Activated T-helper 1 cell treated with anti-CD3 and anti-CD28 coated beads, Interleukin-12 subunit alpha, Interleukin-12 subunit beta, Interleukin-2, Interleukin-4 antibody, amounts not matched to agents 30 ng/mL and 10 ng/mL and 1 ng/mL, durations not matched to agents 14 hours and 24 hours and 36 hours (primary cell): ENCODE measurements around the gene IGSF21. TPM values are rescaled to one million over a fixed set of nuclear protein-coding genes. Genes with fewer than 3 reads are reported as not detected.
A peak's percentile ranks its signal among the peaks of the same experiment; 100 is the strongest.

Source experiments
- DNase-seq: peaks from one replicate; pipeline ENCODE4 v3.0.0; 2021; ENCODE audit warnings: low spot score
- H3K27ac Mint-ChIP-seq: one replicate; pipeline ENCODE4 v1.8.0; 2021; ENCODE audit warnings: mild to moderate bottlenecking, mixed read lengths
- H3K27me3 Mint-ChIP-seq: one replicate; pipeline ENCODE4 v1.8.0; 2022; ENCODE audit warnings: mild to moderate bottlenecking, moderate library complexity, mixed read lengths; ENCODE audit not compliant: insufficient read depth
- H3K36me3 Mint-ChIP-seq: one replicate; pipeline ENCODE4 v1.8.0; 2021; ENCODE audit warnings: low read depth, mixed read lengths
- H3K4me1 Mint-ChIP-seq: one replicate; pipeline ENCODE4 v1.8.0; 2021; ENCODE audit warnings: low read depth, mixed read lengths
- H3K4me3 Mint-ChIP-seq: one replicate; pipeline ENCODE4 v1.8.0; 2021; ENCODE audit warnings: mild to moderate bottlenecking, moderate library complexity, mixed read lengths
- H3K9me3 Mint-ChIP-seq: one replicate; pipeline ENCODE4 v1.8.0; 2021; ENCODE audit warnings: mixed read lengths
- intact Hi-C: fragments of 100-400 bp; cut with micrococcal nuclease; formaldehyde crosslinking; loops from one replicate; pipeline ENCODE4 v1.15.1; 2024
- total RNA-seq: library from RNA; stranded (reverse); gene quantifications from 2 replicates; pipeline ENCODE4 v1.2.3, GENCODE V29; 2022

Gene IGSF21
- total RNA-seq, 1 donor from 2014 or later: not detected

DNA sequence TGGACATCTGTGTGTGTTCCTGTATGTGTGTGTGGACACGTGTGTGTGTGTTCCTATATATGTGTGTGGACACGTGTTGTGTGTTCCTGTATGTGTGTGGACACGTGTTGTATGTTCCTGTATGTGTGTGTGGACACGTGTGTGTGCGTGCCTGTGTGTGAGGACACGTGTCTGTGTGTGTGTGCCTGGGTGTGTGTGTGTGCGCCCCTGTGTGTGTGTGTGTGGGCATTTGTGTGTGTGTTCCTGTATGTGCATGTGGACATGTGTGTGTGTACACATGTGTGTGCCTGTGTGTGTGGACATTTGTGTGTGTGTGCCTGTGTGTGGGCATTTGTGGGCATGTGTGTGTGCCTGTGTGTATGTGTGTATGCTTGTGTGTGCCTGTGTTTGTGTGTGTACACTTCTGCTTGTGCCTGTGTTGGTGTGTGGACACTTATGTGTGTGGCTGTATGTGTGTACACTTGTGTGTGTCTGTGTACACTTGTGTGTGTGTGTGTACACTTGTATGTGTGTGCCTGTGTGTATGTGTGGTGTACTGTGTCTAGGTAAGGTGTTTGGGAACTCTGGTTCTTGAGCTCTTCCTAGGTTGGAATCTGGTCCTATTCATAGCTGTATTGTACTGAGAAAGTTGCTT, 3.7 kb upstream of the IGSF21 start:
- H3K27me3 Mint-ChIP-seq: peaks cover 42% of the 10 kb centered on the region
- H3K9me3 Mint-ChIP-seq: no peaks in the 10 kb centered on the region
- no peak overlapping the region for H3K27ac Mint-ChIP-seq
- H3K4me3 Mint-ChIP-seq: no peak overlapping the region
- no peaks in the 10 kb centered on the region for H3K4me1 Mint-ChIP-seq
- no peaks in the 10 kb centered on the region for H3K36me3 Mint-ChIP-seq
- DNase-seq: no peak
- intact Hi-C loops: loop anchor here (10.0 kb wide), 1 partner anchor 541 kb away; no protein-coding TSS in a partner anchor

DNA sequence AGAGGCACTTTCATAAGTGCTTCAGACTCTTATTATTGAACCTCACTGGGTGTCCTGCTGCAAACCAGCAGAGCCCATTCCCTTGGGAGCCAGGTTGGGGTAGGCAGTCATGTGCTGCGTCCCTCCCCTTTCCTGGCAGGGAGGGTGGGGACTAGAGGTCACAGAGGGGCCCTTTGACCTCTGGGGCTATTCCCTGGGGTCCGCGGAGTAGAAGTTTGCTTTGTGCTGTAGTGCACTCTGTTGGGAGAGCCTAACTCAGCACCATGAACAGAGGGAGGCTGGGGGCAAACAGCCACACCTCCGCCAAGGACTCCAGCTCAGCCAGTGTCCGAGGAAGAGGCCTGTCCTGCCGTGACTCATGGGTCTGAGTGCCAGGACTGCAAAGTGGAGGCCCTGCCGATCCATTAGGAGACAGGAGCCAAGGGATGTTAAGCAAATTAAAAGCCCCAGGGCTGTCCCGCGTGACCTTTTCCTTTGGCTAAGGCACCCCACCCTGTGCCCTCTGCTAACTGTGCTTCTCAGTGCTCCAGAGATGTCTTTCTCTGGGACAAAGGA, 3.0 kb upstream of the IGSF21 start:
- Mint-ChIP-seq H3K4me1 (no peaks in the 10 kb centered on the region), H3K27me3 (peaks cover 46% of the 10 kb centered on the region), H3K27ac (no peak overlapping the region), H3K4me3 (no peak overlapping the region), H3K36me3 (no peaks in the 10 kb centered on the region), H3K9me3 (no peaks in the 10 kb centered on the region)
- intact Hi-C loops: loop anchor here (10.0 kb wide), 1 partner anchor 540 kb away; no protein-coding TSS in a partner anchor
- DNase-seq: no peak

- DNase-seq: no peak
- intact Hi-C loops: loop anchor here (10.0 kb wide), 1 partner anchor 540 kb away; no protein-coding TSS in a partner anchor
- H3K27ac Mint-ChIP-seq: no peak overlapping the region
- no peaks in the 10 kb centered on the region for H3K4me1 Mint-ChIP-seq
- H3K4me3 Mint-ChIP-seq: no peak overlapping the region
- no peaks in the 10 kb centered on the region for H3K36me3 Mint-ChIP-seq
- no peaks in the 10 kb centered on the region for H3K9me3 Mint-ChIP-seq
- H3K27me3 Mint-ChIP-seq: peaks cover 50% of the 10 kb centered on the region
Observed at GRCh38 chr1:18105196-18105595, 2.4 kb upstream of the IGSF21 start.

DNA sequence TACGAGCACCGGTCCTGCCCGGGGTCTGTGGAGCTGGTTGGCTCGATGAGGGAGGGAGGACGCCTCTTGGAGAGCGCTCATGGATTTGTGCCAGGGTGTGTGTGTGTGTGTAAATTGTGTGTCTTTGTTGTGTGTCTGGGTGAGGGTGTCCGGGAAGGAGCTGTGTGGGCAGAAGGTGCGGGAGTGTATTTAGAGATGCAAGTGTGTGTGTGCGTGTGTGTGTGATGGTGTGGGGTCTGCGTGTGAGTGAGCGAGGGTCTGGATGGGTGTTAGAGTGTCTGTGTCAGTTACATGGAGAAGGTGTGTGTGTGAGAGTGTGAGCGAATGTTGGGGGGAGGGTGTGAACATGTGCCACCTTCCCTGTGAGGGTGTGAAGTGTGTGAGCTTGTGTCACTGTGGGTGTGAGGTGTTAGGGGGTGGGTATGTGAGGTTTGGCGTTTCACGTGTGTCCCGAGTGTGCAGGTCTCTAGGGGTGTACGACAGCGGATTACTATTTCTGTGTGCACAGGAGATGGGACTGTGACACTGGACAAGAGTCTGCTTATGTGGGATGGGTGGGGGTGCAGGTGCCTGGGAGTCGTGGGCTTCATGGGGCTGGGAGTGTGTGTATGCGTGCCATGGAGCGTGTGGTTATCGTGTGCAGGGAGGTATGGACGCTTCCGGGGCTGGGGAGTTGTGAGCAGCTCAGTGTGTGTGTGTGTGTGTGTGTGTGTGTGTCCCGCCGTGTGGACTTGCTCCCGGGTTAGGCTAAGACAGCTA, 880 bp downstream of the IGSF21 start:
- Mint-ChIP-seq H3K9me3 (no peaks in the 10 kb centered on the region), H3K27ac (peak overlapping the region; percentile 13), H3K4me1 (no peaks in the 10 kb centered on the region), H3K27me3 (peaks cover 57% of the 10 kb centered on the region), H3K4me3 (no peak overlapping the region), H3K36me3 (no peaks in the 10 kb centered on the region)
- intact Hi-C loops: loop anchor here (10.0 kb wide), 1 partner anchor 536 kb away; no protein-coding TSS in a partner anchor
- no peak for DNase-seq

GRCh38 chr1:18109058-18109755, 1.6 kb downstream of the IGSF21 start:
- H3K4me3 Mint-ChIP-seq: no peak overlapping the region
- no peaks in the 10 kb centered on the region for H3K36me3 Mint-ChIP-seq
- no peaks in the 10 kb centered on the region for H3K4me1 Mint-ChIP-seq
- no peak for DNase-seq
- H3K27ac Mint-ChIP-seq: no peak overlapping the region
- intact Hi-C loops: loop anchor here (10.0 kb wide), 1 partner anchor 536 kb away; no protein-coding TSS in a partner anchor
- H3K9me3 Mint-ChIP-seq: no peaks in the 10 kb centered on the region
- peaks cover 57% of the 10 kb centered on the region for H3K27me3 Mint-ChIP-seq

GRCh38 chr1:18109756-18110597, 2.4 kb downstream of the IGSF21 start:
- H3K4me3 Mint-ChIP-seq: no peak overlapping the region
- H3K4me1 Mint-ChIP-seq: no peaks in the 10 kb centered on the region
- intact Hi-C loops: loop anchor here (10.0 kb wide), 1 partner anchor 535 kb away; no protein-coding TSS in a partner anchor
- no peak overlapping the region for H3K27ac Mint-ChIP-seq
- H3K27me3 Mint-ChIP-seq: peaks cover 57% of the 10 kb centered on the region
- H3K9me3 Mint-ChIP-seq: no peaks in the 10 kb centered on the region
- no peak for DNase-seq
- H3K36me3 Mint-ChIP-seq: no peaks in the 10 kb centered on the region

- no peak overlapping the region for H3K4me3 Mint-ChIP-seq
- peaks cover 56% of the 10 kb centered on the region for H3K27me3 Mint-ChIP-seq
- H3K36me3 Mint-ChIP-seq: no peaks in the 10 kb centered on the region
- no peak for DNase-seq
- no peaks in the 10 kb centered on the region for H3K9me3 Mint-ChIP-seq
- intact Hi-C loops: no loop called here
- H3K27ac Mint-ChIP-seq: no peak overlapping the region
- H3K4me1 Mint-ChIP-seq: no peaks in the 10 kb centered on the region
Observed at GRCh38 chr1:18110598-18110939, 3.0 kb downstream of the IGSF21 start.

DNA sequence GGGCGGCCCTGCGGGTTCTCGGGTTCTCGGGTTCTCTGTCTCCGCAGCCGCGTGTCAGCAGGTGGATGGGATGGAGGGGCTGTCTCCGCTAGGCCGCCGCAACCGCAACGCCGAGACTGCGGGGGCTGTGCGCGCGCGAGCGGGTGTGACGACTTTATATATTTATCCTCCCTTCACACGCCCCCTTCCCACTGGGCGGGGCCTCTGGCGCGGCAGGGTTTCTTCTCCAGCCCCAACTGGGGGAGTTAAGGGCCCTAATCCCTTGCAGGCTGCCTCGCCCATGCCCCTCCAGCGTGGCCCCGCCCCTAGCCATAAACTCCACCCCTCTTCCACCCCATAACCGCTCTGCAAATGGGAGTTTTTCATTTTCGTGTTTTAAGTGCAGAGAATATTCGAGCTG, 3.4 kb downstream of the IGSF21 start:
- Mint-ChIP-seq H3K4me1 (no peaks in the 10 kb centered on the region), H3K4me3 (no peak overlapping the region), H3K36me3 (no peaks in the 10 kb centered on the region), H3K9me3 (no peaks in the 10 kb centered on the region), H3K27me3 (peaks cover 53% of the 10 kb centered on the region), H3K27ac (no peak overlapping the region)
- DNase-seq: no peak
- intact Hi-C loops: no loop called here

DNA sequence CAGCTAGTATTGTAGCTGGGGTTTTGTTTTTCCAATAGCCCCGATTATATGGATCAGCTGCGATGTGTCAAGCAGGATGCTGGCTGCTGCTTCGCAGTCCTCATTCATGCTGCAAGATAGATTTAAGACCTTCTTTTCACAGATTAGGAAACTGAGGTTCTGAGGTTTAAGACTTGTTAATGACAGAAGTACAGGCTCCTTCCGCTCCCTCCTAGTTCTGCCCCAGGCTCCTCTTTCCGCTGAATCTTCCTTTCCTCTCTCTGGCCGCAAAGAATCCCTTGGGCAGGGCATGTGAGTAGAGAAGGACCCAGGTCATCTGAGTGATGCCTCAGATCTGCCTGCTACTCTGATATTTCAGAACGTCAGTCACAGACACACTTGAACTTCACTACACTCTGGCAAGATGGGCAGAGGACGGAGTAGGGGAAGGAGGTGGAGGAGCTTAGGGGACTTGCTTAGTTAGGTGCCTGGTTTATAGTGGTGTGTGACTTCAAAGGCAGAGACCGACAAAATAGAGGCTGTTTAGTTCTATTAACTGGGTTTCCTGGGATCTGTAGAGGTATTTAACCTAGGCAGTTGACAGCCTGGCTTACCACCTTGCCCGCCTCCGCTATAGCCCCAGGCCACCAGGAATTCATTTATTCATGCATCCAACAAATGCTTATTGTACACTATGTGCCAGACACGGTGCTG, 4.2 kb downstream of the IGSF21 start:
- H3K27ac Mint-ChIP-seq: no peak overlapping the region
- H3K4me1 Mint-ChIP-seq: no peaks in the 10 kb centered on the region
- DNase-seq: no peak
- intact Hi-C loops: no loop called here
- no peaks in the 10 kb centered on the region for H3K36me3 Mint-ChIP-seq
- no peaks in the 10 kb centered on the region for H3K9me3 Mint-ChIP-seq
- peaks cover 50% of the 10 kb centered on the region for H3K27me3 Mint-ChIP-seq
- H3K4me3 Mint-ChIP-seq: no peak overlapping the region

- DNase-seq: no peak
- Mint-ChIP-seq H3K9me3 (no peaks in the 10 kb centered on the region), H3K27ac (no peak overlapping the region), H3K4me3 (no peak overlapping the region), H3K4me1 (no peaks in the 10 kb centered on the region), H3K27me3 (peaks cover 43% of the 10 kb centered on the region), H3K36me3 (no peaks in the 10 kb centered on the region)
- intact Hi-C loops: no loop called here
Observed at GRCh38 chr1:18112611-18113010, 5.0 kb downstream of the IGSF21 start.

- Mint-ChIP-seq H3K27ac (no peak overlapping the region), H3K36me3 (no peaks in the 10 kb centered on the region), H3K4me1 (no peaks in the 10 kb centered on the region), H3K9me3 (no peaks in the 10 kb centered on the region), H3K27me3 (peaks cover 29% of the 10 kb centered on the region), H3K4me3 (no peak overlapping the region)
- no peak for DNase-seq
- intact Hi-C loops: no loop called here
Observed at GRCh38 chr1:18114726-18115410, 7.3 kb downstream of the IGSF21 start.
